Neural cell (in vitro differentiated cells): ENCODE results near the gene TEX38. TPM values are rescaled to one million over a fixed set of nuclear protein-coding genes. Genes with fewer than 3 reads are reported as not detected.

Experiments used
- H2AFZ ChIP-seq: fragments of 200-600, 300-800 bp; sonication (generic), shearing (Covaris generic); 2 replicates; pipeline ENCODE4 v1.6.0; 2014; ENCODE audit warnings: low read depth, mild to moderate bottlenecking, antibody characterized with exemption, low read length, moderate library complexity
- H3F3A ChIP-seq: fragments of 200-600 bp; shearing (Covaris generic); 2 replicates; pipeline ENCODE4 v1.6.1; 2016; ENCODE audit warnings: mild to moderate bottlenecking, moderate library complexity, mixed read lengths, antibody characterized with exemption, low read length; ENCODE audit not compliant: insufficient read depth, poor library complexity, severe bottlenecking
- H3K27ac ChIP-seq: fragments of 200-600, 300-800 bp; sonication (generic), shearing (Covaris generic); 2 replicates; pipeline ENCODE4 v1.5.1; 2014; ENCODE audit warnings: mild to moderate bottlenecking, low read length, moderate library complexity
- H3K27me3 ChIP-seq: fragments of 300-800, 200-600 bp; sonication (generic), shearing (Covaris generic); 2 replicates; pipeline ENCODE4 v1.6.0; 2014; ENCODE audit warnings: mild to moderate bottlenecking, low read depth, low read length, moderate library complexity; ENCODE audit not compliant: insufficient read depth
- H3K36me3 ChIP-seq: fragments of 300-800, 200-600 bp; sonication (generic), shearing (Covaris generic); 2 replicates; pipeline ENCODE4 v1.5.1; 2014; ENCODE audit warnings: mild to moderate bottlenecking, antibody characterized with exemption, low read length, moderate library complexity; ENCODE audit not compliant: insufficient read depth
- H3K4me2 ChIP-seq: fragments of 300-800, 200-600 bp; sonication (generic), shearing (Covaris generic); 2 replicates; pipeline ENCODE4 v1.6.0; 2014; ENCODE audit warnings: mild to moderate bottlenecking, low read length
- H3K4me3 ChIP-seq: fragments of 300-800, 200-600 bp; sonication (generic), shearing (Covaris generic); 2 replicates; pipeline ENCODE4 v1.5.1; 2014; ENCODE audit warnings: mild to moderate bottlenecking, low read length, moderate library complexity
- H3K79me2 ChIP-seq: fragments of 200-600 bp; shearing (Covaris generic); replicated peaks from 2 replicates; pipeline ENCODE4 v1.6.0; 2014; ENCODE audit warnings: mild to moderate bottlenecking, low read length, moderate library complexity; ENCODE audit not compliant: insufficient read depth
- H3K9ac ChIP-seq: fragments of 300-800, 200-600 bp; sonication (generic), shearing (Covaris generic); 2 replicates; pipeline ENCODE4 v1.6.1; 2016; ENCODE audit warnings: mild to moderate bottlenecking, low read length, mixed read lengths
- H3K9me2 ChIP-seq: fragments of 200-600 bp; shearing (Covaris generic); 2 replicates; pipeline ENCODE4 v1.6.1; 2016; ENCODE audit warnings: mild to moderate bottlenecking, low read length, mixed read lengths; ENCODE audit not compliant: insufficient read depth
- H3K9me3 ChIP-seq: fragments of 200-600, 300-800 bp; sonication (generic), shearing (Covaris generic); 2 replicates; pipeline ENCODE4 v1.6.1; 2016; ENCODE audit warnings: mild to moderate bottlenecking, mixed run types, low read length, moderate library complexity, mixed read lengths
- H4K20me1 ChIP-seq: fragments of 200-600 bp; shearing (Covaris generic); 2 replicates; pipeline ENCODE4 v1.6.1; 2016; ENCODE audit warnings: mild to moderate bottlenecking, mixed run types; ENCODE audit not compliant: insufficient read depth
- CTCF ChIP-seq: fragments of 450-650 bp; IDR thresholded peaks from 2 replicates; pipeline ENCODE4 v1.5.1; 2014; ENCODE audit warnings: antibody characterized with exemption, mild to moderate bottlenecking, moderate library complexity; ENCODE audit not compliant: poor library complexity, severe bottlenecking
- EP300 ChIP-seq: fragments of 450-650 bp; conservative IDR thresholded peaks from 2 replicates; pipeline ENCODE4 v1.6.1; 2014; ENCODE audit warnings: antibody characterized with exemption, mild to moderate bottlenecking, moderate library complexity; ENCODE audit not compliant: poor library complexity, severe bottlenecking
- EZH2 ChIP-seq: fragments of 200-600, 300-800 bp; shearing (Covaris generic), sonication (generic); IDR thresholded peaks from 2 replicates; pipeline ENCODE4 v1.6.1; 2014; ENCODE audit warnings: antibody characterized with exemption, low read length, borderline replicate concordance, mild to moderate bottlenecking; ENCODE audit not compliant: insufficient read depth, poor library complexity, severe bottlenecking
- MXI1 ChIP-seq: fragments of 450-650 bp; conservative IDR thresholded peaks from 2 replicates; pipeline ENCODE4 v1.6.1; 2014; ENCODE audit warnings: antibody characterized with exemption, mild to moderate bottlenecking; ENCODE audit not compliant: poor library complexity, severe bottlenecking
- POLR2AphosphoS5 ChIP-seq: IDR thresholded peaks from 2 replicates; pipeline ENCODE4 v1.6.1; 2012
- RAD21 ChIP-seq: fragments of 450-650 bp; conservative IDR thresholded peaks from 2 replicates; pipeline ENCODE4 v1.6.1; 2014; ENCODE audit warnings: antibody characterized with exemption, mild to moderate bottlenecking, moderate library complexity
- REST ChIP-seq: IDR thresholded peaks from 2 replicates; pipeline ENCODE4 v1.6.1; 2012; ENCODE audit warnings: borderline replicate concordance
- SMC3 ChIP-seq: fragments of 450-650 bp; conservative IDR thresholded peaks from 2 replicates; pipeline ENCODE4 v1.6.1; 2014; ENCODE audit warnings: antibody characterized with exemption, mild to moderate bottlenecking, moderate library complexity; ENCODE audit not compliant: poor library complexity
- TAF1 ChIP-seq: IDR thresholded peaks from 2 replicates; pipeline ENCODE4 v1.6.1; 2012; ENCODE audit warnings: low read depth
- polyA plus RNA-seq: library from polyadenylated mRNA; depleted of rRNA; stranded (reverse); fragments of >200 nt; gene quantifications from 2 replicates; pipeline ENCODE4 v1.2.3, GENCODE V29; 2014

Gene TEX38
- polyA plus RNA-seq, 1 donor from 2014 or later: not detected

GRCh38 chr1:46675549-46676314, 4.1 kb downstream of the TEX38 start:
- Histone ChIP-seq H3K9me3 (no peaks in the 10 kb centered on the region), H3K4me3 (no peak overlapping the region), H3K79me2 (no peaks in the 10 kb centered on the region), H2AFZ (no peak overlapping the region), H3K27me3 (no peaks in the 10 kb centered on the region), H3F3A (no peaks in the 10 kb centered on the region), H3K9me2 (no peaks in the 10 kb centered on the region), H3K4me2 (no peak overlapping the region), H3K27ac (no peak overlapping the region), H4K20me1 (no peaks in the 10 kb centered on the region), H3K36me3 (peaks cover 7% of the 10 kb centered on the region), H3K9ac (no peak overlapping the region)
- no peak for TF ChIP-seq POLR2AphosphoS5
- TF ChIP-seq RAD21: no peak
- TF ChIP-seq REST: no peak
- TF ChIP-seq EZH2: no peak
- TF ChIP-seq TAF1: no peak
- no peak for TF ChIP-seq EP300
- TF ChIP-seq MXI1: no peak
- TF ChIP-seq CTCF: no peak
- no peak for TF ChIP-seq SMC3

- Histone ChIP-seq H3K36me3 (peaks cover 7% of the 10 kb centered on the region), H3K9me3 (no peaks in the 10 kb centered on the region), H3F3A (no peaks in the 10 kb centered on the region), H3K9me2 (no peaks in the 10 kb centered on the region), H3K27me3 (no peaks in the 10 kb centered on the region), H2AFZ (no peak overlapping the region), H3K27ac (no peak overlapping the region), H3K79me2 (no peaks in the 10 kb centered on the region), H4K20me1 (no peaks in the 10 kb centered on the region), H3K9ac (no peak overlapping the region), H3K4me3 (no peak overlapping the region), H3K4me2 (no peak overlapping the region)
- no peak for TF ChIP-seq RAD21
- TF ChIP-seq TAF1: no peak
- no peak for TF ChIP-seq CTCF
- no peak for TF ChIP-seq SMC3
- no peak for TF ChIP-seq MXI1
- no peak for TF ChIP-seq EZH2
- TF ChIP-seq REST: no peak
- TF ChIP-seq EP300: no peak
- TF ChIP-seq POLR2AphosphoS5: no peak
Observed at GRCh38 chr1:46676531-46676930, 4.9 kb downstream of the TEX38 start.
